ENCODE measurements around the gene FGF12. TPM values are rescaled to one million over a fixed set of nuclear protein-coding genes. Genes with fewer than 3 reads are reported as not detected.

FGF12 gene
- total RNA-seq, 1 donor from 2014 or later: 1.6 TPM

DNA sequence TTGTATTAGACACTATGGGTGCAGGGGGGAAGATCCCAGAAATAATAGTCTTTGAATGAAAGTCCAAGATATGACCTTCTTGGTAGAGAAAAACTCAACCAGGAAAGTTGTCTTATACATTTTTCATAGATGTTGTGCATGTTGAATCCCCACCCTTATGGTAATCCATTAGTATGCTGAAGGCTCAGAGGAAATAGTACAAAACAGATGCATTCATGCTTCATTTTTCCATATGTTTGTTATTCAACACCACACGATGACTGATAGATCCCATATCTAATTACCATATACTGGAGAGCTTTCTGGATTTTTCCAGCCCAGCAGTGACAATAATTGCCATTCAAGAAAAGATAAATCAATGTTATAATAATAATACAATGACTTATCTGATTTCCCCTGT is 487.4 kb downstream of the FGF12 start:
- TF ChIP-seq, protein P1, sequence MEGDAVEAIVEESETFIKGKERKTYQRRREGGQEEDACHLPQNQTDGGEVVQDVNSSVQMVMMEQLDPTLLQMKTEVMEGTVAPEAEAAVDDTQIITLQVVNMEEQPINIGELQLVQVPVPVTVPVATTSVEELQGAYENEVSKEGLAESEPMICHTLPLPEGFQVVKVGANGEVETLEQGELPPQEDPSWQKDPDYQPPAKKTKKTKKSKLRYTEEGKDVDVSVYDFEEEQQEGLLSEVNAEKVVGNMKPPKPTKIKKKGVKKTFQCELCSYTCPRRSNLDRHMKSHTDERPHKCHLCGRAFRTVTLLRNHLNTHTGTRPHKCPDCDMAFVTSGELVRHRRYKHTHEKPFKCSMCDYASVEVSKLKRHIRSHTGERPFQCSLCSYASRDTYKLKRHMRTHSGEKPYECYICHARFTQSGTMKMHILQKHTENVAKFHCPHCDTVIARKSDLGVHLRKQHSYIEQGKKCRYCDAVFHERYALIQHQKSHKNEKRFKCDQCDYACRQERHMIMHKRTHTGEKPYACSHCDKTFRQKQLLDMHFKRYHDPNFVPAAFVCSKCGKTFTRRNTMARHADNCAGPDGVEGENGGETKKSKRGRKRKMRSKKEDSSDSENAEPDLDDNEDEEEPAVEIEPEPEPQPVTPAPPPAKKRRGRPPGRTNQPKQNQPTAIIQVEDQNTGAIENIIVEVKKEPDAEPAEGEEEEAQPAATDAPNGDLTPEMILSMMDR (conservative IDR thresholded peaks at IDR 0.05; ENCODE audit: low read depth, low read length): no peak
- no peak for DNase-seq (ENCODE audit: low read depth)
- no peak overlapping the region for H3K4me3 ChIP-seq (ENCODE audit: low read depth, low read length)

DNA sequence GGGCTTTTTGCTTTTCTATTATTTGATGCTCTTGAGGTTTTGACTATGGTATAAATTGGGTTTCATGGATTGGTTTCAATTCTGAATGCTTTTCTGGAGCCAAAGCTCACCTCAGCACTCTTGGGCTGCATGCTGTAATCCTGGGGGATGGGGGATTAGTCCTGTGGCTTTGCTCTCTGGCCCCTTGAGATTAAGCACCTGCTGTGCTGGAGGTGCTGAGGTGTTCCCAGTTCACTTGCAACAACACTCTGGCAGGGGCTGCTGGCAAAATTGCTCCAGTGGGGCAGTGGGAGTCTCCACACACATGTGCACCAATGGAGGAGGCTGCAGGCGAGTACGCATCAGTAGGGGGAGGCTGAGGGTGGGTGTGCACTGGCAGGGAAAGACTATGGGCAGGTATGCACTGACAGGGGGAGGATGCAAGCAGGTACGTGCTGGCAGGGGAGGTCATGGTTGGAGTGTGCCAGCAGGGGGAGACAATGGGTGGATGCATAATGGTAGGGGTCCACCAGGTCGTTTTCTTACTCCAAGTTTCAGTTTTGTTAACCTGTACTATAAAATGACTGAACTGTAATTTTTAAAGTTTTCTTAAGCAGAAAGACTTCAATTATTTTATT is 489.2 kb downstream of the FGF12 start:
- no peak overlapping the region for H3K4me3 ChIP-seq (ENCODE audit: low read depth, low read length)
- DNase-seq (ENCODE audit: low read depth): no peak
- TF ChIP-seq, protein P1 (conservative IDR thresholded peaks at IDR 0.05; ENCODE audit: low read depth, low read length): peak; percentile 26

DNA sequence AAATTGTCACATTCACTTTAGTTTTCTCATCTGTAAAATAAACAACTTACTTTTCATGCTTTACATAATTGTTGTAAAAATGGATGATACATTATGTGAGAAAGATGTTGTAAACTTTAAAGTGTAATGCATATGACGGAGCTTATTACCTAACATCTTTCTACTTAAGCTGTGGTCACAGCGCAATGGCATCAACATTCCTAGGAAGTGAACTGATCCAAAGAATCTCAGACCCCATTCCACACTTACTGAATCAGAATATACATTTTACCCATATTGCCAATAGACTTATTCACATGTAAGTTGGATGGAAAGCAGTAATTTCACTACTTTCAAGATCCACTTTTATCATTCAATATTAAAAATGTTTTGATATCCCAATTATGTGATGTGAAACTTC is 497.5 kb downstream of the FGF12 start:
- H3K4me3 ChIP-seq (ENCODE audit: low read depth, low read length): no peak overlapping the region
- TF ChIP-seq, protein P1 (conservative IDR thresholded peaks at IDR 0.05; ENCODE audit: low read depth, low read length): no peak
- DNase-seq (ENCODE audit: low read depth): no peak

DNA sequence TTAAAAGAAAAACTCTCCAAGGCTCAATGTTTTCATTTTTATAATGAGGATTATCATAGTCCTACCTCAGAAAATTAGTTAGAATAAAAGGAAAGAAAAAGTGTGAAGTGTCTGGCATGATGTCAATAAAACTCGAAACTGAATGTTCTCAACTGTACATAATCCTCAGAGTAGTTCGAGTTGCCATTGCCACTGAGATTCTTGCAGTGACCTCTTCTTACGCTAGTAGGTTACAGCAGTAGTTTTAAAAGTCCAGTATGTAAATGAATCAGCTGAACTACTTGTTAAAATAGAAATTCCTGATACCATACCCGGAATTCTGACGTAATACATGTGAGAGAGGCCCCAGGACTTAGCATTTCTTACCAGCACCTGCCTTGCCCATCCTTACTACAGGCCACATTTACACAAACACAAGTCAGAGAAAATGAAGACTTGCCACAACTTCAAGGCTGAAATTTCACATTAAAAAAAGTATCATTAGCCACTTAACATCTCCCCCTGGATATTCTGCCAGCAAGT is 502.6 kb downstream of the FGF12 start:
- no peak overlapping the region for H3K4me3 ChIP-seq (ENCODE audit: low read depth, low read length)
- no peak for DNase-seq (ENCODE audit: low read depth)
- TF ChIP-seq, protein P1 (conservative IDR thresholded peaks at IDR 0.05; ENCODE audit: low read depth, low read length): no peak

DNA sequence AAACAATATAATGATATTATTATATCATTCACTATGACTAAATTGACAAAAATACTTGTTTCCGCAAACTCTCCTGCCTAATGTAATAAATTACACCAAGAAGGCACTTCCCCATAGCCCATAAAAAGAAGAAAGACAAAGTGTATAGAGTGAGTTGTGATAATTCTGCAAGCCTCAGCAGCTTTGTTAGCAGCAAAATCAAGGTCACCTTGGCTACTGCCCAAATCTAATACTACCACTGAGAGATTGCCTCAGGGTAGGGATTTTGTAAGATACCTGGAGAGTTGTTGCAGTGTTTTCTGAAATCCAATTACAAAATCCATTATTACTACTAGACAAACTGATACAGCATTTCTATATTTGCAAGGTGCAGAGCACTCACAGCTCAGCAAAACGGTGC is 503.5 kb downstream of the FGF12 start:
- H3K4me3 ChIP-seq (ENCODE audit: low read depth, low read length): no peak overlapping the region
- TF ChIP-seq, protein P1 (conservative IDR thresholded peaks at IDR 0.05; ENCODE audit: low read depth, low read length): no peak
- no peak for DNase-seq (ENCODE audit: low read depth)

DNA sequence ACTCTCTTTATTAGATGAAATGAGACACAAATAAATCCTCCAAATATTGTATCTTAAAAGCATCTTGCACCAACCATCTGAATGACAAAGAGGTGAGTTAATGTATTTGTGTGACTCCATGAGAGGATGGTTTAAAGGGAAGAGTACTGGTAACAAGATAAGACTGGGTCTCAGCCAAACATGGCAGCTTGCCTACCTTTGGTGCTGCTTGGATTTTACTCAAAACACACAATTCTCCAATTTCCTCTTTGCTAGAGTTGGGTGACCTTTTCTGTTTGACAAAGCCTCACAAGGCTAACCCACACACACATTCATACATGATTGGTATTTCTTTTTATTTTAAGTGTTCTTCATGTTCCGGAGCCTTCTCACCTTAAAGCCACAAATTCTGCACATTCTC is 506.4 kb downstream of the FGF12 start:
- no peak for DNase-seq (ENCODE audit: low read depth)
- TF ChIP-seq, protein P1 (conservative IDR thresholded peaks at IDR 0.05; ENCODE audit: low read depth, low read length): no peak
- H3K4me3 ChIP-seq (ENCODE audit: low read depth, low read length): no peak overlapping the region

DNA sequence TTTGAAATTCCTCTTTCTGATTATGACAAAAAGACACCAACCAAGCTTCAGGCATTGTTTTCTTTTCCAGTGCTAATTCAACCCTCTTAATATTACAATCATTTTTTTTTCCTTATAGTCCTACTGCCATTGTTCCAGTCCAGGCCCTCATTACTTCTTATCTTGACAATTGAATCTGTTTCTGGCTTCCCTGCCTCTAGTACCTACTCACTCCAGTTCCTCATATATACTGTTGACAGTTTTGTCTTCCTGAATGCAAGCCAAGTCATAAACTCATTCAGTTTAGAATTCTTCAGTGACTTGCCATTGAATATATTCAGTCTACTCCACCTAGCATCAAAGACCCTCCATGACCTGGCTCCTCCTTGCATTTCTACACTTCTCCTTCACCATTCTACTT is 507.4 kb downstream of the FGF12 start:
- TF ChIP-seq, protein P1 (conservative IDR thresholded peaks at IDR 0.05; ENCODE audit: low read depth, low read length): no peak
- no peak overlapping the region for H3K4me3 ChIP-seq (ENCODE audit: low read depth, low read length)
- DNase-seq (ENCODE audit: low read depth): no peak
